ENCODE measurements around the gene GEMIN2. TPM values are rescaled to one million over a fixed set of nuclear protein-coding genes. Genes with fewer than 3 reads are reported as not detected.

GEMIN2 gene
- total and polyA plus RNA-seq, 2 donors (not counting 3 experiments of a cell fraction or from before 2014, with no cell fraction given) = 14.3 to 19.5 TPM

DNA sequence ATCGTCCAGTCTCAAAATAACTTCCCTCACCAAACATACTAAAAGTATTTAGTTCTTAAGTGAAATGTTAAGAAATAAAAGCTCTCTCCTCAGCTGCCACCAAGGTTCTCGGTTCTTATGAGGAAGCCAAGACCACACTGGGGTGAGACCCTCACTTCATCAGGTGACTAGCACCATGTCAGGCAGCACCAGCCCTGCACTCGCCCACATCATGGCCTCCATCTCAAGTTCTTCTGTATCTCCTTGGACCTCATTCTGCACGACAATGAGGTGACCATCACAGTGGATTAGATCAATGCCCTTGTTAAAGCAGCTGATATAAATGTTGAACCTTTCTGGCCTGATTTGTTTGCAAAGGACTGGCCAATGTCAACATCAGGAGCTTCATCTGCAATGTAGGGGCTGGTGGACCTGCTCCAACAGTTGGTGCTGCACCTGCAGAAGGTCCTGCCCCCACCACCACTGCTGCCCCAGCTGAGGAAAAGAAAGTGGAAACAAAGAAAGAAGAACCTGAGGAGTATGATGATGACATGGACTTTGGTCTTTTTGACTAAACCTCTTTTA is 23.5 kb upstream of the GEMIN2 start:
- FAIRE-seq = no peak
- H4K20me1 ChIP-seq (replicated peaks; ENCODE audit: control insufficient read depth, extremely low read depth, insufficient read depth, low read length) = peaks cover 2% of the 10 kb centered on the region
- no peaks in the 10 kb centered on the region for H3K9me1 ChIP-seq (replicated peaks; ENCODE audit: control insufficient read depth, extremely low read depth, insufficient read depth, low read length)
- H3K27ac ChIP-seq (ENCODE audit: insufficient read depth, low read depth, low read length) = no peak overlapping the region
- DNase-seq (ENCODE audit: low read depth, low spot score) = no peak
- no peak overlapping the region for H2AFZ ChIP-seq (ENCODE audit: low read depth, low read length)
- no peaks in the 10 kb centered on the region for H3K9me3 ChIP-seq (replicated peaks; ENCODE audit: control insufficient read depth, insufficient read depth, low read length)
- peaks cover 26 to 38% of the 10 kb centered on the region in 2 experiments for H3K36me3 ChIP-seq (ENCODE audit: control insufficient read depth in 2 of 2, extremely low read depth in 1 of 2, insufficient read depth in 2 of 2, low read length in 2 of 2)
- no peak overlapping the region for H3K9ac ChIP-seq (replicated peaks; ENCODE audit: extremely low read depth, insufficient read depth, low read length)
- CTCF ChIA-PET = interaction anchor here (0.9 to 1.0 kb wide), 2 partner anchors 8 to 11 kb away, joined by 3 read pairs; no protein-coding TSS in a partner anchor
- no peaks in the 10 kb centered on the region for H3K4me1 ChIP-seq (ENCODE audit: control insufficient read depth, extremely low read depth, insufficient read depth, low read length)
- intact Hi-C loops (cut with micrococcal nuclease) (no loop called here), dilution Hi-C loops (cut with MboI; ENCODE audit: extremely low pct_ligation_motif_present, low sequenced_read_pairs) (no loop called here)
- TF ChIP-seq FOS (IDR thresholded peaks at IDR 0.05; ENCODE audit: borderline replicate concordance, insufficient read depth, low read length) = no peak
- TF ChIP-seq, protein P1, sequence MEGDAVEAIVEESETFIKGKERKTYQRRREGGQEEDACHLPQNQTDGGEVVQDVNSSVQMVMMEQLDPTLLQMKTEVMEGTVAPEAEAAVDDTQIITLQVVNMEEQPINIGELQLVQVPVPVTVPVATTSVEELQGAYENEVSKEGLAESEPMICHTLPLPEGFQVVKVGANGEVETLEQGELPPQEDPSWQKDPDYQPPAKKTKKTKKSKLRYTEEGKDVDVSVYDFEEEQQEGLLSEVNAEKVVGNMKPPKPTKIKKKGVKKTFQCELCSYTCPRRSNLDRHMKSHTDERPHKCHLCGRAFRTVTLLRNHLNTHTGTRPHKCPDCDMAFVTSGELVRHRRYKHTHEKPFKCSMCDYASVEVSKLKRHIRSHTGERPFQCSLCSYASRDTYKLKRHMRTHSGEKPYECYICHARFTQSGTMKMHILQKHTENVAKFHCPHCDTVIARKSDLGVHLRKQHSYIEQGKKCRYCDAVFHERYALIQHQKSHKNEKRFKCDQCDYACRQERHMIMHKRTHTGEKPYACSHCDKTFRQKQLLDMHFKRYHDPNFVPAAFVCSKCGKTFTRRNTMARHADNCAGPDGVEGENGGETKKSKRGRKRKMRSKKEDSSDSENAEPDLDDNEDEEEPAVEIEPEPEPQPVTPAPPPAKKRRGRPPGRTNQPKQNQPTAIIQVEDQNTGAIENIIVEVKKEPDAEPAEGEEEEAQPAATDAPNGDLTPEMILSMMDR (IDR thresholded peaks at IDR 0.05; ENCODE audit: extremely low read depth in 1 of 2, insufficient read depth in 1 of 2, low read depth in 1 of 2, low read length in 2 of 2) = no peak
- no peak for TF ChIP-seq GATA2 (IDR thresholded peaks at IDR 0.05; ENCODE audit: insufficient read depth, insufficient read length, low read depth, low read length)
- no peak for TF ChIP-seq POLR2A (IDR thresholded peaks at IDR 0.05; ENCODE audit: low read depth, low read length)
- TF ChIP-seq, protein P2, sequence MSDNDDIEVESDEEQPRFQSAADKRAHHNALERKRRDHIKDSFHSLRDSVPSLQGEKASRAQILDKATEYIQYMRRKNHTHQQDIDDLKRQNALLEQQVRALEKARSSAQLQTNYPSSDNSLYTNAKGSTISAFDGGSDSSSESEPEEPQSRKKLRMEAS (IDR thresholded peaks at IDR 0.05; ENCODE audit: insufficient read depth, insufficient read length) = no peak
- no peak for TF ChIP-seq EZH2 (IDR thresholded peaks at IDR 0.05; ENCODE audit: borderline replicate concordance, low read depth, low read length, severe bottlenecking)
- TF ChIP-seq JUN (IDR thresholded peaks at IDR 0.05; ENCODE audit: borderline replicate concordance, insufficient read depth, insufficient read length, low read depth) = no peak
- no peak for TF ChIP-seq MYC (IDR thresholded peaks at IDR 0.05; ENCODE audit: low read depth, low read length)
- TF ChIP-seq POLR2AphosphoS5 (IDR thresholded peaks at IDR 0.05; ENCODE audit: insufficient read depth, low read depth, low read length) = no peak
- POLR2A ChIA-PET = no interaction called here
- H3K27me3 ChIP-seq (ENCODE audit: control insufficient read depth in 2 of 2, insufficient read depth in 2 of 2, low read length in 2 of 2) = no peaks in the 10 kb centered on the region
- H3K79me2 ChIP-seq (ENCODE audit: control insufficient read depth, insufficient read depth, low read length) = peaks cover 19% of the 10 kb centered on the region
- no TSS peak for BruUV-seq (replicated peaks)
- H3K4me2 ChIP-seq (ENCODE audit: insufficient read depth, low read length) = no peak overlapping the region
- H3K4me3 ChIP-seq (replicated peaks in 1 of 3; ENCODE audit: insufficient read depth in 1 of 3, low read depth in 1 of 3, low read length in 3 of 3) = no peak overlapping the region

Data from endothelial cell of umbilical vein (primary cell).